GM06990 (cell line): ENCODE results near the gene NUDCD3.

Experiments used
- DNase-seq: peaks from one replicate; pipeline ENCODE4 v3.0.0-alpha.2; 2011; ENCODE audit not compliant: insufficient read length; ENCODE audit errors: extremely low read depth
- H3K27me3 ChIP-seq: replicated peaks from 2 replicates; pipeline ENCODE4 v1.6.0; 2011; ENCODE audit warnings: low read length; ENCODE audit not compliant: control insufficient read depth, insufficient read depth
- H3K36me3 ChIP-seq: 2 replicates; pipeline ENCODE4 v1.5.1; 2011; ENCODE audit warnings: low read length; ENCODE audit not compliant: control insufficient read depth, insufficient read depth
- H3K4me3 ChIP-seq: replicated peaks from 2 replicates; pipeline ENCODE4 v1.5.1; 2011; ENCODE audit warnings: low read depth, mild to moderate bottlenecking, control low read depth, low read length
- TF ChIP-seq, protein P1 (sequence below): IDR thresholded peaks from 2 replicates; pipeline ENCODE4 v1.5.1; 2011; ENCODE audit warnings: low read length, control low read depth, mild to moderate bottlenecking, inconsistent platforms; ENCODE audit not compliant: insufficient read depth, poor library complexity, severe bottlenecking

The NUDCD3 gene

DNA sequence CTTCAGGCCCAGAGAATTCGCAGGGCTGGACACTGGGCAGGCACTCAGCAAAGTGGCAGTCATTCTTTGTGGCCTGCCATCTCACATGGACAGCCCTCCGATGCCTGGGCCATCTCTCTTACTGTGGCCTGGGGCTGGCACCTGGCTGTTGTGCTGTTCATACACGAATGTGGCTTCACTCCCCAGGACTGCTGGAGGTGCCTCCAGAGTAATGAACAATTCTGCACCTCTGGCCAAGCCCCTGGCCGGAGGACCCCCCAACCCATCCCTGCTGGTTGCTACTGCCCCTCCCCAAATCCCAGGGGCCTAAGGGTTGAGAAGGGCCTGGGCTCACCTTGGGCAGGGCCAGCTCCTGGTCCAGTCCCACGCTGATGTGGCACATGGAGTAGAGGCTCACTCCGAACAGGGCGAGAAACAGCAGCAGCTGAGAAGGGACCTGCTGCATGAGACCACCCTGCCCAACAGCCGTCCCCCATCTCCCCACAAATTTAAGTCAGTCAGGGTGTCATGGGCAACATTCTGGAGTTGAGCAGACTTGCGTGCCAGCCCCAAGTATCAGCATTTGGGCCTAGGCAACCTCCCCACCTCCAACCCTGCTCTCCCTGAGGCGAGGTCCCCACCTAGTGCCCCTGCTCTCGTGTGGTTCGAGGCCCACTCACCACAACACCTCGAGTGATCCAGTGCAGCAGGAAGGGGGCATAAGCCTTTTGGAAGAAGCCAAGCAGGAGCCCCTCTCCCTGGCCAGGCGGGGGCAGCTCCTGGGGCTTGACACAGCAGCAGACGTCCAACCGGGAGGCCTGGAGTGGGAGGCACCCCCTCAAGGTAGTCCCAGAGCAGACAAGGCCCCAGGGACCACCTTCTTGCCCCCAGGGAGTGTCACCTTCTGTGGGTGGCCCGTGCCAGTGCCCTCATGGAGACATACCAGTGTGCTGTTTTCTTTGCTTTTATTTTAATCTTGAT, 41.2 kb upstream of the NUDCD3 start:
- no peak overlapping the region for H3K4me3 ChIP-seq
- H3K27me3 ChIP-seq: no peaks in the 10 kb centered on the region
- DNase-seq: no peak
- H3K36me3 ChIP-seq: no peaks in the 10 kb centered on the region
- TF ChIP-seq, protein P1, sequence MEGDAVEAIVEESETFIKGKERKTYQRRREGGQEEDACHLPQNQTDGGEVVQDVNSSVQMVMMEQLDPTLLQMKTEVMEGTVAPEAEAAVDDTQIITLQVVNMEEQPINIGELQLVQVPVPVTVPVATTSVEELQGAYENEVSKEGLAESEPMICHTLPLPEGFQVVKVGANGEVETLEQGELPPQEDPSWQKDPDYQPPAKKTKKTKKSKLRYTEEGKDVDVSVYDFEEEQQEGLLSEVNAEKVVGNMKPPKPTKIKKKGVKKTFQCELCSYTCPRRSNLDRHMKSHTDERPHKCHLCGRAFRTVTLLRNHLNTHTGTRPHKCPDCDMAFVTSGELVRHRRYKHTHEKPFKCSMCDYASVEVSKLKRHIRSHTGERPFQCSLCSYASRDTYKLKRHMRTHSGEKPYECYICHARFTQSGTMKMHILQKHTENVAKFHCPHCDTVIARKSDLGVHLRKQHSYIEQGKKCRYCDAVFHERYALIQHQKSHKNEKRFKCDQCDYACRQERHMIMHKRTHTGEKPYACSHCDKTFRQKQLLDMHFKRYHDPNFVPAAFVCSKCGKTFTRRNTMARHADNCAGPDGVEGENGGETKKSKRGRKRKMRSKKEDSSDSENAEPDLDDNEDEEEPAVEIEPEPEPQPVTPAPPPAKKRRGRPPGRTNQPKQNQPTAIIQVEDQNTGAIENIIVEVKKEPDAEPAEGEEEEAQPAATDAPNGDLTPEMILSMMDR: no peak

DNA sequence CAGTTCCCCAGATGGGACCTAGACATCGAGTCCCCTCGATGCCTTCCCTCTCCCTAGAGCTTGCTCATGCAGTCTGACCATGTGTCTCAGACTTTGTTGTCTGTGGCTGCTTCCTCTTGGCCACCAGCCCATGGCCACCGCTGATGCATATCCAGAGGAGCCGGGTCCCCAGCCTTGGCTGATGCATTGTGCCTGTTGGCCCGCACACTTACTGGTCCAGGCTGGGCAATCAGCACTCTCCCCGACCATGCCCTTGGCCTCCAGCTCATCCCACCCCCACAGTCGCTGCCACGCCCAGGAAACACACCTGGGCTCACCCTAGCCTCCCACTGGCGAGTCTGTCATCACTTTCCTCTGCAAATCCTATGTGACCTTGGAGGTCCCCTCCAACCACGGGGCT, 40.5 kb upstream of the NUDCD3 start:
- no peaks in the 10 kb centered on the region for H3K36me3 ChIP-seq
- no peak for DNase-seq
- TF ChIP-seq, protein P1: no peak
- H3K27me3 ChIP-seq: no peaks in the 10 kb centered on the region
- no peak overlapping the region for H3K4me3 ChIP-seq

DNA sequence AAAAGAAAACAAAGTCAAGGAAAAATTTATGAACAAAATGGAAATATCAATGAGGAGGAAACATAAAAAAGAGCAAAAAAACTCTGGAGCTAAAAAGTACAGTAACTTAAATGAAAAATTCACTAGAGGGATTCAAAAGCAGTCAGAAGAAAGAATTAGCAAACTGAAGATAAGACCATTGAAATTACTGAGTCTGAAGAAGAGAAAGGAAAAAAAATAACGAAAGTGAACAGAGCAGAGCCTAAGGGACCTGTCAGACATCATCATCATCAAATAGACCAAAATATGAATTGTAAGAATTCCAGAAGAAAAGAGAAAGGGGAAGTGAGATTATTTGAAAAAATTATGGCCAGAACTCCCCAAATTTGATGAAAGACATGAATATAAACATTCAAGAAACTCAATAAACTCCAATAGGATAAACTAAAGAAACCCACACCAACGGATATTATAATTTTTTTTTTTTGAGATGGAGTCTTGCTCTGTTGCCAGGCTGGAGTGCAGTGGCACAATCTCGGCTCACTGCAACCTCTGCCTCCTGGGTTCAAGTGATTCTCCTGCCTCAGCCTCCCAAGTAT, 34.4 kb upstream of the NUDCD3 start:
- Histone ChIP-seq H3K36me3 (no peaks in the 10 kb centered on the region), H3K4me3 (no peak overlapping the region), H3K27me3 (no peaks in the 10 kb centered on the region; the same call in 1 of the 2 replicates)
- DNase-seq: no peak
- TF ChIP-seq, protein P1: no peak

DNA sequence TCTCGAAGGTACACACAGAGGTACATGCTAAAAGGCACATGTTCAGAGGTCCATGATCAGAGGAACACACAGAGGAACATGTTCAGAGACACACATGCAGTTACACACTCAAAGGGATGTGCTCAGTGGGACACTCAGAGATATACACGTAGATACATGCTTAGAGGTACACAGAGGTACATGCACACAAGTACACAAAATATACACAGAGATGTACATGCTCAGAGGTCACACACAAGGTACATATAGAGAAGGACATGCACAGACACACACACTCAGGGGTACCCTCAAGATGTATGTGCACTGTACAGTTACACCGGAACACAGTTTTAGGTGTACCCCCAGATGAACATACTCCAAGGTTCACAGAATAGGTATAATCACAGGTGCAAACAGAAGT, 31.9 kb upstream of the NUDCD3 start:
- no peaks in the 10 kb centered on the region for H3K36me3 ChIP-seq
- H3K27me3 ChIP-seq: no peaks in the 10 kb centered on the region; the same call in 1 of the 2 replicates
- no peak overlapping the region for H3K4me3 ChIP-seq
- TF ChIP-seq, protein P1: no peak
- no peak for DNase-seq

DNA sequence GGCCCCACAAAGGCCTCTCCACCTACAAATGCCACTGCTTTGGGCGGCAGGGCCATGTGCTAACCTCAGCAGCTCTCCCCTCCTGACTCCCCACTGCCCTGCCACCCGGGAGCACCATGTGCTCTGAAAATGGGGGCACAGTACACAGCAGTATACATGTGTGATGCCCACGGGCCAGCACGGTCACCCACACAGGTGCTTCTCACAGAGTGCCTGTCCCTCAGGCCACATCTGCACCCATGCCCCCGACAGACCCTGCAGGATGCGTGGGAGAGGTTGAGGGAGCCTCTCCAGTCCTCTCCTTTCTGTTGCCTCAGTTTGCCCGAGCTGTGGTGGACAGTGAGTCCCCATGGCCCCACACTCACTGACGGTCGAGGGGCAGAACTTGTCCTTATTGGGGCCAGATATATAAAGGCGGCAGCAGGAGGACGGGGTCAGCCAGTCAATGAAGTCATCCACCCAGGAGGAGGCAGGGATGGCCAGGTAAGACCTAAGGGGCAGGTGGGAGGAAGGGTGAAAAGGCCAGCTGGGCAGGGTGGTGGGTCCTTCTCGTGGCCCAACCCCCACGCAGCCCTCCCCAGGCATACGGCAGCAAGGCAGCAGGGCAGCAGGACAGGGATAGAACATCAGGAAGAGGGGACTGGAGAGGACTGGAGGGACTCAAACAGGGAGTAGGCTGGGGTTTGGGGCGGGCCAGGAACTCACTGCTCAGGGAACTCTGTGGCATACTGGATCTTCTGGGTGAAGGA, 31.1 kb upstream of the NUDCD3 start:
- Histone ChIP-seq H3K27me3 (no peaks in the 10 kb centered on the region; the same call in 1 of the 2 replicates), H3K4me3 (no peak overlapping the region), H3K36me3 (no peaks in the 10 kb centered on the region)
- TF ChIP-seq, protein P1: no peak
- no peak for DNase-seq
